IMR-90 (cell line): ENCODE measurements around the gene SPRED2. TPM values are rescaled to one million over a fixed set of nuclear protein-coding genes. Genes with fewer than 3 reads are reported as not detected.
A peak's percentile ranks its signal among the peaks of the same experiment; 100 is the strongest.

Experiments
- ATAC-seq: fragments of 200-7000 bp; cut with Tn5 transposase; 2 replicates; pipeline ENCODE4 v1.9.1; 2020; ENCODE audit warnings: low read depth, mild to moderate bottlenecking, moderate library complexity
- BruUV-seq: library from RNA; stranded (reverse); fragments of 400-500 nt; replicated peaks from 2 replicates; lab custom pipeline; 2021; lab: Mats Ljungman, UMichigan
- CTCF ChIA-PET: fragments of 300-600 bp; formaldehyde crosslinking; extraction: SDS; loops from one replicate; lab custom pipeline; 2021; ENCODE audit warnings: antibody characterized with exemption; lab: Yijun Ruan, JAX
- POLR2A ChIA-PET: fragments of 300-600 bp; sonication (Branson Sonifier 250); formaldehyde crosslinking; loops from one replicate; lab custom pipeline; 2022; ENCODE audit warnings: antibody characterized with exemption; ENCODE audit not compliant: unreplicated experiment; lab: Charles Lee
- DNase-seq: peaks from one replicate; pipeline ENCODE4 v3.0.0; 2013
- H2AFZ ChIP-seq: replicated peaks from 2 replicates; pipeline ENCODE3; 2013; ENCODE audit warnings: low read length, mild to moderate bottlenecking; ENCODE audit not compliant: poor library complexity
- H2AK5ac ChIP-seq: 2 replicates; pipeline ENCODE4 v1.6.1; 2013; ENCODE audit warnings: low read depth, low read length, inconsistent platforms
- H2AK9ac ChIP-seq: replicated peaks from 2 replicates; pipeline ENCODE3; 2013; ENCODE audit warnings: mild to moderate bottlenecking, low read depth, low read length, moderate library complexity; ENCODE audit not compliant: poor library complexity
- H2BK120ac ChIP-seq: 2 replicates; pipeline ENCODE4 v1.6.1; 2013; ENCODE audit warnings: low read depth, low read length, inconsistent platforms
- H2BK15ac ChIP-seq: 3 replicates; pipeline ENCODE4 v1.6.1; 2013; ENCODE audit warnings: low read depth, low read length, inconsistent platforms
- H2BK20ac ChIP-seq: 2 replicates; pipeline ENCODE4 v1.6.1; 2013; ENCODE audit warnings: low read depth, mild to moderate bottlenecking, inconsistent platforms, low read length, moderate library complexity
- H2BK5ac ChIP-seq: 2 replicates; pipeline ENCODE4 v1.6.1; 2013; ENCODE audit warnings: mild to moderate bottlenecking, low read depth, low read length, inconsistent platforms; ENCODE audit not compliant: poor library complexity, severe bottlenecking
- H3K14ac ChIP-seq: replicated peaks from 2 replicates; pipeline ENCODE4 v1.6.1; 2013; ENCODE audit warnings: low read depth, low read length, inconsistent platforms
- H3K18ac ChIP-seq: 2 replicates; pipeline ENCODE4 v1.6.1; 2013; ENCODE audit warnings: low read depth, low read length, control low read depth
- H3K23ac ChIP-seq: 2 replicates; pipeline ENCODE4 v1.6.1; 2013; ENCODE audit warnings: low read depth, low read length, inconsistent platforms
- H3K27ac ChIP-seq: 2 replicates; pipeline ENCODE4 v1.5.1; 2013; ENCODE audit warnings: mild to moderate bottlenecking, control low read depth, low read length; ENCODE audit not compliant: insufficient read depth
- H3K27me3 ChIP-seq: 2 replicates; pipeline ENCODE4 v1.6.1; 2013; ENCODE audit warnings: low read length; ENCODE audit not compliant: control insufficient read depth, insufficient read depth
- H3K36me3 ChIP-seq: 2 replicates; pipeline ENCODE4 v1.6.1; 2013; ENCODE audit warnings: low read length, mixed read lengths; ENCODE audit not compliant: control insufficient read depth, insufficient read depth
- H3K4ac ChIP-seq: 2 replicates; pipeline ENCODE4 v1.6.1; 2013; ENCODE audit warnings: low read depth, low read length, inconsistent platforms
- H3K4me1 ChIP-seq: 2 replicates; pipeline ENCODE4 v1.6.1; 2013; ENCODE audit warnings: low read length, mixed read lengths; ENCODE audit not compliant: control insufficient read depth, insufficient read depth
- H3K4me2 ChIP-seq: 2 replicates; pipeline ENCODE4 v1.6.1; 2013; ENCODE audit warnings: low read depth, mild to moderate bottlenecking, control low read depth, low read length, moderate library complexity
- H3K4me3 ChIP-seq: 2 replicates; pipeline ENCODE4 v1.5.1; 2013; ENCODE audit warnings: low read depth, mild to moderate bottlenecking, control low read depth, low read length, moderate library complexity; ENCODE audit not compliant: insufficient read depth
- H3K56ac ChIP-seq: 2 replicates; pipeline ENCODE4 v1.6.1; 2013; ENCODE audit warnings: low read length, inconsistent platforms; ENCODE audit not compliant: insufficient read depth; ENCODE audit errors: extremely low read depth
- H3K79me1 ChIP-seq, 2 experiments: 2 replicates each; pipeline ENCODE4 v1.6.1; 2013; ENCODE audit warnings: low read length in 2 of 2, inconsistent platforms in 1 of 2, low read depth in 1 of 2
- H3K9ac ChIP-seq: 2 replicates; pipeline ENCODE4 v1.6.1; 2013; ENCODE audit warnings: low read depth, low read length, control low read depth
- H3K9me1 ChIP-seq: 2 replicates; pipeline ENCODE4 v1.6.1; 2013; ENCODE audit warnings: low read length, inconsistent platforms; ENCODE audit not compliant: insufficient read depth
- H3K9me3 ChIP-seq: 2 replicates; pipeline ENCODE4 v1.6.1; 2013; ENCODE audit warnings: low read length; ENCODE audit not compliant: control insufficient read depth, insufficient read depth
- H4K20me1 ChIP-seq: 2 replicates; pipeline ENCODE4 v1.6.1; 2013; ENCODE audit warnings: low read length, inconsistent platforms; ENCODE audit not compliant: insufficient read depth
- H4K5ac ChIP-seq: 2 replicates; pipeline ENCODE4 v1.6.1; 2013; ENCODE audit warnings: mild to moderate bottlenecking, low read depth, low read length, control low read depth
- H4K8ac ChIP-seq, 2 experiments: 2 replicates each; pipeline ENCODE4 v1.6.1; 2013; ENCODE audit warnings: low read depth in 2 of 2, low read length in 2 of 2, control low read depth in 1 of 2, inconsistent platforms in 1 of 2
- H4K91ac ChIP-seq: 2 replicates; pipeline ENCODE4 v1.6.1; 2013; ENCODE audit warnings: low read depth, low read length, inconsistent platforms; ENCODE audit not compliant: insufficient read depth
- BHLHE40 ChIP-seq: fragments of 150-350 bp; IDR thresholded peaks from 2 replicates; pipeline ENCODE4 v1.6.1; 2016; ENCODE audit warnings: mild to moderate bottlenecking, low read depth, low read length
- CEBPB ChIP-seq: IDR thresholded peaks from 2 replicates; pipeline ENCODE4 v1.6.1; 2012; ENCODE audit warnings: low read depth, low read length, improper control_type of control experiment
- CHD1 ChIP-seq: IDR thresholded peaks from 2 replicates; pipeline ENCODE4 v1.6.1; 2012; ENCODE audit warnings: low read depth, low read length, improper control_type of control experiment
- CTCF ChIP-seq: conservative IDR thresholded peaks from 2 replicates; pipeline ENCODE4 v1.5.1; 2012; ENCODE audit warnings: mild to moderate bottlenecking, low read depth, low read length, improper control_type of control experiment
- FOS ChIP-seq: fragments of 150-350 bp; IDR thresholded peaks from 2 replicates; pipeline ENCODE4 v1.6.1; 2016; ENCODE audit warnings: low read depth, low read length
- MAZ ChIP-seq: IDR thresholded peaks from 2 replicates; pipeline ENCODE4 v1.6.1; 2012; ENCODE audit warnings: low read depth, mild to moderate bottlenecking, low read length, improper control_type of control experiment, moderate library complexity, borderline replicate concordance
- MXI1 ChIP-seq: IDR thresholded peaks from 2 replicates; pipeline ENCODE4 v1.6.1; 2012; ENCODE audit warnings: low read depth, mild to moderate bottlenecking, low read length, moderate library complexity, borderline replicate concordance
- NFE2L2 ChIP-seq: fragments of 150-350 bp; IDR thresholded peaks from 2 replicates; pipeline ENCODE4 v1.6.1; 2016; ENCODE audit warnings: low read depth, mild to moderate bottlenecking, low read length
- POLR2A ChIP-seq: IDR thresholded peaks from 2 replicates; pipeline ENCODE4 v1.6.1; 2012; ENCODE audit warnings: mild to moderate bottlenecking, low read depth, low read length
- RAD21 ChIP-seq: IDR thresholded peaks from 2 replicates; pipeline ENCODE4 v1.6.1; 2012; ENCODE audit warnings: low read length, improper control_type of control experiment
- RCOR1 ChIP-seq: IDR thresholded peaks from 2 replicates; pipeline ENCODE4 v1.6.1; 2012; ENCODE audit warnings: mild to moderate bottlenecking, low read length, improper control_type of control experiment; ENCODE audit not compliant: insufficient replicate concordance
- RFX5 ChIP-seq: IDR thresholded peaks from 2 replicates; pipeline ENCODE4 v1.8.0; 2012; ENCODE audit warnings: low read depth, mild to moderate bottlenecking, low read length, moderate library complexity
- SMC3 ChIP-seq: fragments of 150-350 bp; IDR thresholded peaks from 2 replicates; pipeline ENCODE4 v1.6.1; 2016; ENCODE audit warnings: low read depth, mild to moderate bottlenecking, antibody characterized with exemption, low read length, moderate library complexity
- USF2 ChIP-seq: fragments of 150-350 bp; IDR thresholded peaks from 2 replicates; pipeline ENCODE4 v1.6.1; 2017; ENCODE audit warnings: mild to moderate bottlenecking, antibody characterized with exemption, low read length, low read depth
- WGBS, 2 experiments: methylation state at CpG; one replicate each; pipeline versions ENCODE4 v1.1.5 to v1.1.7; 2013; ENCODE audit warnings: missing lambda C conversion rate in 2 of 2; ENCODE audit not compliant: insufficient read length in 1 of 2; ENCODE audit errors: extremely low coverage in 2 of 2; 5-methylcytosine and 5-hydroxymethylcytosine counted together
- dilution Hi-C: fragments of 300-500 bp; cut with HindIII; formaldehyde crosslinking; loops from one replicate; pipeline ENCODE4 v1.14.3; 2018; ENCODE audit warnings: low sequenced_read_pairs; ENCODE audit not compliant: unreplicated experiment
- in situ Hi-C: fragments of 300-500 bp; cut with MboI; formaldehyde crosslinking; loops from 3 replicates; pipeline ENCODE4 v1.14.3; 2019; ENCODE audit warnings: low sequenced_read_pairs, inconsistent platforms, mixed read lengths
- intact Hi-C: fragments of 100-400 bp; cut with micrococcal nuclease; formaldehyde crosslinking; loops from 2 replicates; pipeline ENCODE4 v1.10.0; 2022
- polyA plus RNA-seq, 3 experiments: library from polyadenylated mRNA; depleted of rRNA; stranded (reverse); fragments of >200 nt; gene quantifications; 2 replicates each; pipeline ENCODE4 v1.2.3, GENCODE V29; 2012; ENCODE audit warnings: low replicate concordance in 1 of 3
- total RNA-seq: library from RNA; depleted of rRNA; stranded (reverse); fragments of >200 nt; gene quantifications from 2 replicates; pipeline ENCODE4 v1.2.3, GENCODE V29; 2012

SPRED2 gene
- total and polyA plus RNA-seq, 2 of the 4 experiments (the other 2 are of a cell fraction) = 4.8 to 18.7 TPM

DNA sequence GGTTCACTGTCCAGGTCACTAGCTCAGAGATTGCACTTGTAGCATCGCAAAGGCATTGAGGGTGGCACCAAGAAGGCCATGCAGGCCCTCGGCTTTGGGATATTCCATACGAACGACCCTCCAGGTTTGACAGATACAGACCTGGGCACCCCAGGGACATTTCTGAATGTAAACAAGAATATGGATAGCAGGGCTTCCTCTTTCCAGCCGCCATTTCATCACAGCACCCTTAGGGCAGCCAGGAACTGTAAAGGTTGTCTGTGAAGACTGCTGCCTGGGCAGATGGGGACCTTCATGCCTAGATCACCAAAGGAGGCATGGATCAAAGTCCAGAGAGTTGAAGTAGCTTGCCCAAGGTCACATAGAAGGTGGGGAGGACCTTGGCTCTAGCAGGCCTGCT is 134.3 kb downstream of the SPRED2 start:
- H3K4ac ChIP-seq = peak overlapping the region; percentile 27; the same call in 1 of the 2 replicates
- intact Hi-C loops = no loop called here
- no peak overlapping the region; the same call in 1 of the 2 replicates for H2BK20ac ChIP-seq
- dilution Hi-C loops = no loop called here
- H3K56ac ChIP-seq = no peak overlapping the region
- H3K4me2 ChIP-seq = no peak overlapping the region
- peaks cover 0 to 9% of the 10 kb centered on the region in 2 experiments; a peak in 1 of 4 replicates for H3K79me1 ChIP-seq
- peak overlapping the region; percentile 57; the same call in 1 of the 2 replicates for H2AK5ac ChIP-seq
- ChIA-PET POLR2A (interaction anchor here (0.6 kb wide), 1 partner anchor 156 kb away, joined by 3 read pairs; no protein-coding TSS in a partner anchor), CTCF (no interaction called here)
- H3K18ac ChIP-seq = no peak overlapping the region
- peaks cover 18% of the 10 kb centered on the region for H4K20me1 ChIP-seq
- H4K91ac ChIP-seq = no peak overlapping the region
- BruUV-seq = no TSS peak
- no peaks in the 10 kb centered on the region for H3K9me3 ChIP-seq
- peaks cover 27% of the 10 kb centered on the region for H3K9me1 ChIP-seq
- no peak overlapping the region for H4K5ac ChIP-seq
- peak overlapping the region; percentile 88 for H3K23ac ChIP-seq
- peak overlapping the region; percentile 85 for H3K14ac ChIP-seq
- H3K4me3 ChIP-seq = no peak overlapping the region
- H2AFZ ChIP-seq = no peak overlapping the region
- H3K36me3 ChIP-seq = no peaks in the 10 kb centered on the region
- H3K4me1 ChIP-seq = peaks cover 23% of the 10 kb centered on the region
- no peak overlapping the region for H3K27ac ChIP-seq
- in situ Hi-C loops = no loop called here
- H4K8ac ChIP-seq = peak overlapping the region in 1 of 2 experiments; percentile 9; a peak in 1 of 4 replicates
- H2BK5ac ChIP-seq = no peak overlapping the region
- TF ChIP-seq USF2 (no peak), CEBPB (no peak), CTCF (no peak), RCOR1 (no peak), POLR2A (no peak), NFE2L2 (no peak), SMC3 (no peak), BHLHE40 (no peak), RFX5 (no peak), FOS (no peak), RAD21 (no peak), MXI1 (no peak), CHD1 (no peak), MAZ (no peak)
- no peak overlapping the region for H2AK9ac ChIP-seq
- WGBS, 2 experiments = 100% methylated on average over 1 of the region's 5 CpGs; no CpG with 5 or more reads in 1 of the 2 experiments
- ATAC-seq (no peak), DNase-seq (no peak)
- no peak overlapping the region for H2BK15ac ChIP-seq
- H3K27me3 ChIP-seq = peaks cover 3% of the 10 kb centered on the region; the same call in 1 of the 2 replicates
- H2BK120ac ChIP-seq = no peak overlapping the region
- no peak overlapping the region for H3K9ac ChIP-seq
